Stimulated activated naive CD4-positive, alpha-beta T cell (primary cell): ENCODE data around the gene SIGLEC12.
"Not testable (repeated sequence)": the region's sequence is repeated elsewhere in the genome, so short reads cannot be mapped to it uniquely, and the experiment has no call there.

ENCODE experiments used
- DNase-seq, 6 experiments: peaks; one replicate each; lab custom pipeline; 2025; lab: John Stamatoyannopoulos, UW

The SIGLEC12 gene

GRCh38 chr19:51479531-51480331 lies 21.9 kb downstream of the SIGLEC12 start:
- no peak for DNase-seq

- no peak for DNase-seq
Measured at GRCh38 chr19:51478381-51479234, 23.0 kb downstream of the SIGLEC12 start, which contains the start of gene CEACAM18. TSS of gene CEACAM18 (plus strand) at chr19:51478539.

GRCh38 chr19:51477344-51477743 lies 24.3 kb downstream of the SIGLEC12 start:
- DNase-seq = no peak

GRCh38 chr19:51476164-51476563 lies 25.4 kb downstream of the SIGLEC12 start:
- no peak for DNase-seq

- DNase-seq = peak; percentile 8 to 81 (median 64)
Measured at GRCh38 chr19:51473009-51473707, 28.4 kb downstream of the SIGLEC12 start.

- DNase-seq = no peak
Measured at GRCh38 chr19:51472607-51473006, 29.0 kb downstream of the SIGLEC12 start.

- no peak for DNase-seq
Measured at GRCh38 chr19:51471527-51471926, 30.1 kb downstream of the SIGLEC12 start.

- DNase-seq = no peak
Measured at GRCh38 chr19:51470966-51471365, 30.6 kb downstream of the SIGLEC12 start.

GRCh38 chr19:51469629-51470028 lies 32.0 kb downstream of the SIGLEC12 start:
- no peak for DNase-seq

GRCh38 chr19:51469162-51469561 lies 32.4 kb downstream of the SIGLEC12 start:
- no peak for DNase-seq

- no peak for DNase-seq
Measured at GRCh38 chr19:51468545-51468920, 33.1 kb downstream of the SIGLEC12 start.

- DNase-seq = no peak
Measured at GRCh38 chr19:51467864-51468544, 33.6 kb downstream of the SIGLEC12 start.

GRCh38 chr19:51466723-51467122 lies 34.9 kb downstream of the SIGLEC12 start:
- no peak for DNase-seq

GRCh38 chr19:51463976-51464581 lies 37.5 kb downstream of the SIGLEC12 start:
- DNase-seq = not testable (repeated sequence)

- no peak for DNase-seq
Measured at GRCh38 chr19:51462681-51463080, 38.9 kb downstream of the SIGLEC12 start.

GRCh38 chr19:51462276-51462675 lies 39.3 kb downstream of the SIGLEC12 start:
- DNase-seq = no peak

GRCh38 chr19:51461723-51462161 lies 39.9 kb downstream of the SIGLEC12 start:
- no peak for DNase-seq

- no peak for DNase-seq
Measured at GRCh38 chr19:51460164-51460992, 41.2 kb downstream of the SIGLEC12 start.

- DNase-seq = no peak
Measured at GRCh38 chr19:51458899-51459505, 42.6 kb downstream of the SIGLEC12 start.
